A673 (cell line): ENCODE measurements around the gene ADAM10. TPM values are rescaled to one million over a fixed set of nuclear protein-coding genes. Genes with fewer than 3 reads are reported as not detected.

Experiments used
- BruUV-seq: library from RNA; stranded (reverse); fragments of 400-500 nt; replicated peaks from 2 replicates; lab custom pipeline; 2021; lab: Mats Ljungman, UMichigan
- CTCF ChIA-PET: fragments of 300-600 bp; sonication (Branson Sonifier 250); formaldehyde crosslinking; loops from one replicate; lab custom pipeline; 2022; ENCODE audit warnings: antibody characterized with exemption; lab: Charles Lee
- POLR2A ChIA-PET: fragments of 300-600 bp; sonication (Branson Sonifier 250); formaldehyde crosslinking; loops from one replicate; lab custom pipeline; 2022; ENCODE audit warnings: antibody characterized with exemption; ENCODE audit not compliant: low non-redundant PET; lab: Charles Lee
- DNase-seq: peaks from one replicate; pipeline ENCODE4 v3.0.0-alpha.2; 2015; ENCODE audit warnings: low spot score
- H3K27ac ChIP-seq: fragments of 200-600 bp; sonication (generic); 2 replicates; pipeline ENCODE4 v1.5.1; 2016; ENCODE audit warnings: mixed run types, low read depth, mild to moderate bottlenecking, mixed read lengths, antibody characterized with exemption, low read length; ENCODE audit not compliant: poor library complexity, severe bottlenecking
- H3K27me3 ChIP-seq: fragments of 200-600 bp; sonication (generic); replicated peaks from 2 replicates; pipeline ENCODE4 v1.6.1; 2017; ENCODE audit warnings: mixed run types, low read depth, mild to moderate bottlenecking, mixed read lengths, antibody characterized with exemption, low read length; ENCODE audit not compliant: insufficient read depth, poor library complexity
- H3K36me3 ChIP-seq: fragments of 200-600 bp; sonication (generic); 2 replicates; pipeline ENCODE4 v1.6.1; 2016; ENCODE audit warnings: mixed run types, mild to moderate bottlenecking, mixed read lengths, antibody characterized with exemption, low read length; ENCODE audit not compliant: insufficient read depth, poor library complexity, severe bottlenecking
- H3K4me1 ChIP-seq: fragments of 200-600 bp; sonication (generic); 2 replicates; pipeline ENCODE4 v1.6.1; 2017; ENCODE audit warnings: mixed run types, mild to moderate bottlenecking, mixed read lengths, antibody characterized with exemption, low read length; ENCODE audit not compliant: insufficient read depth, poor library complexity, severe bottlenecking
- H3K4me3 ChIP-seq: fragments of 200-600 bp; sonication (generic); 2 replicates; pipeline ENCODE4 v1.5.1; 2016; ENCODE audit warnings: low read depth, mixed run types, mild to moderate bottlenecking, mixed read lengths, low read length; ENCODE audit not compliant: poor library complexity, severe bottlenecking
- H3K9me3 ChIP-seq: fragments of 200-600 bp; sonication (generic); 2 replicates; pipeline ENCODE4 v1.6.1; 2016; ENCODE audit warnings: mixed run types, low read depth, mild to moderate bottlenecking, mixed read lengths, antibody characterized with exemption, low read length; ENCODE audit not compliant: poor library complexity, severe bottlenecking
- EZH2 ChIP-seq: fragments of 200-600 bp; sonication (generic); IDR thresholded peaks from 2 replicates; pipeline ENCODE4 v1.6.1; 2017; ENCODE audit warnings: borderline replicate concordance, low read depth, mild to moderate bottlenecking, mixed read lengths, antibody characterized with exemption, low read length; ENCODE audit not compliant: poor library complexity, severe bottlenecking
- intact Hi-C: fragments of 100-400 bp; cut with micrococcal nuclease; formaldehyde crosslinking; loops from one replicate; pipeline ENCODE4 v1.10.0; 2022; ENCODE audit not compliant: unreplicated experiment
- total RNA-seq: library from RNA; stranded (reverse); gene quantifications from 2 replicates; pipeline ENCODE4 v1.2.3, GENCODE V29; 2021
- TF ChIP-seq, protein P1 (sequence below): fragments of 300-800, 200-600 bp; sonication (generic); conservative IDR thresholded peaks from 2 replicates; pipeline ENCODE4 v1.5.1; 2017; ENCODE audit warnings: low read depth, mild to moderate bottlenecking, antibody characterized with exemption, low read length, moderate library complexity, mixed read lengths

The ADAM10 gene
- total RNA-seq, 1 experiment from 2014 or later = 130 TPM

DNA sequence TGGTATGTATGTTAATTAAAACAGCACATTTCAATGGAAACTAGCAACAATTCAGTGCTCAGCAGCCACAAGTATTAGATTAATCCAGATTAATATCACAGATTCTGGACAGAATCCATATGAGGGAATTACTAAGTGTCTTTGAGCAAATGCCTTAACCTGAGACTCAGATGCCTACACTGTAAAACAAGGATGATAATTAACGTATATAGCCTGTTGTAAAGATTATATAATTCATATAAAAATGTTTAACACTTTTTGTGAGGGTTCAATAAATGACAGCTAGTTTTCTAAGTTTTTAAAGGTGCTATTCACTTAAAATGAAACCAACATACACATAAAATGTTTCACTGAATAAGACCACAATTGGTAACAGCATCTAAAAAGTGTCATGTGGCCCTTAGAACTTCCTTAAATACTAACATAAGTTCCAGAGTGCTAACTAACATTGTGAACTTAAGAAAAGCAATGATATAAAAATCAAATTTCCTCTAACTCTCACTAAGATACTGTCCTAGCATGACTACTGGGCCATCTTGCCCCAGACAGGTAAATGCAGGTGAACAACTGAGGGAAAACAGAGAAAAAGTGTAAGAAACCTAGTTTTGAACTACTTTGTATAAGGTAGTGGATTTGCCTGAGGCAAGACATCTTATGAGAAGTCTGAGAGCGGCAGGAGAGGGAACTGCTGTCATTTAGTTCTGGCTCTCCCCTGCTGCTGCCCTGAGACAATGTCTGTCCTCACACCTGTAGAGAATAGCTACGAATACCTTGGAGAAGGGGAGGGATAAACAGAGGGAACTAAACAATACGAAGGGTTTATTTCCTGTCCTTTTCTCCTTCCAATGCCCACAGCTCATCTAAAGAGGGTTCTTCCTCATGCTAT lies 151.3 kb downstream of the ADAM10 start:
- intact Hi-C loops = no loop called here
- TF ChIP-seq, protein P1, sequence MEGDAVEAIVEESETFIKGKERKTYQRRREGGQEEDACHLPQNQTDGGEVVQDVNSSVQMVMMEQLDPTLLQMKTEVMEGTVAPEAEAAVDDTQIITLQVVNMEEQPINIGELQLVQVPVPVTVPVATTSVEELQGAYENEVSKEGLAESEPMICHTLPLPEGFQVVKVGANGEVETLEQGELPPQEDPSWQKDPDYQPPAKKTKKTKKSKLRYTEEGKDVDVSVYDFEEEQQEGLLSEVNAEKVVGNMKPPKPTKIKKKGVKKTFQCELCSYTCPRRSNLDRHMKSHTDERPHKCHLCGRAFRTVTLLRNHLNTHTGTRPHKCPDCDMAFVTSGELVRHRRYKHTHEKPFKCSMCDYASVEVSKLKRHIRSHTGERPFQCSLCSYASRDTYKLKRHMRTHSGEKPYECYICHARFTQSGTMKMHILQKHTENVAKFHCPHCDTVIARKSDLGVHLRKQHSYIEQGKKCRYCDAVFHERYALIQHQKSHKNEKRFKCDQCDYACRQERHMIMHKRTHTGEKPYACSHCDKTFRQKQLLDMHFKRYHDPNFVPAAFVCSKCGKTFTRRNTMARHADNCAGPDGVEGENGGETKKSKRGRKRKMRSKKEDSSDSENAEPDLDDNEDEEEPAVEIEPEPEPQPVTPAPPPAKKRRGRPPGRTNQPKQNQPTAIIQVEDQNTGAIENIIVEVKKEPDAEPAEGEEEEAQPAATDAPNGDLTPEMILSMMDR = no peak
- TF ChIP-seq EZH2 = no peak

DNA sequence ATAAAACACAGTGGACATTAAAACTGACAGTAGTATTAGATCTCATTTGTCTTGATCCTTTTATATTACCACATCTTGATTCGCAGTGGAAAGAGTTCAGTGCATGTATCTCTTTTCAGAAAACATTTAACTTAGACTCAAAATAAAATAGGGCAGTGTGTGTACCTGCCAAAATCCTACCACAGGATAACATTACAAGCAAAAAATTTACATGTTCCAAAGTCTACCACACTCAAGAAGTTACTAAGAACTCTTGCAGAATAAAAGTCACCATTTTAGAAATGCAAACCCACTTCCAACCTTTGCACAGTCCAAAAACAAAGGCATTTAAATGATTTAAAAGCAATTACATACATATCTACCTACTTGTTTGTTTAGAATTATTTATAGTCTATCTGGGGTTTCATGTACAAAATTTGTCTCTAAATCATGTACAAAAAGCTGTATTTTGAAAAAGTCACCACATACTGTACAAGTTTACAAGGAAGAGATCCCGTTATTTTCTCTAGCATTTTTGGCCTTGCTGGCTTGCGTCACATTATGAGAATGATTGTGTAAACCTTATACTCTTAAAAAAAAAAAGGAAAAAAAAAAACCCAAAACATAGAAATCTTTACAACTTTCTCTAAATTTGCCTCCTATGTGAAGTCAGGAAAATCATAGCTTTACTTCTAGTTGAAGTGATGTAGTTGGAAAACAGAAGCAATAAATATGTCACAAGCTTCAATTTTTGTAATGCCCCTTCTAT lies 153.8 kb downstream of the ADAM10 start:
- intact Hi-C loops = no loop called here
- H3K36me3 ChIP-seq = peaks cover 4% of the 10 kb centered on the region

More for the DNA sequence above, 151.3 kb downstream of the ADAM10 start:
- H3K4me3 ChIP-seq = no peak overlapping the region
- no TSS peak for BruUV-seq
- no peaks in the 10 kb centered on the region for H3K4me1 ChIP-seq
- no peak overlapping the region for H3K27ac ChIP-seq
- H3K27me3 ChIP-seq = no peaks in the 10 kb centered on the region
- POLR2A ChIA-PET = no interaction called here
- CTCF ChIA-PET = no interaction called here
- no peak for DNase-seq
- H3K9me3 ChIP-seq = no peaks in the 10 kb centered on the region
- H3K36me3 ChIP-seq = peaks cover 4% of the 10 kb centered on the region

DNA sequence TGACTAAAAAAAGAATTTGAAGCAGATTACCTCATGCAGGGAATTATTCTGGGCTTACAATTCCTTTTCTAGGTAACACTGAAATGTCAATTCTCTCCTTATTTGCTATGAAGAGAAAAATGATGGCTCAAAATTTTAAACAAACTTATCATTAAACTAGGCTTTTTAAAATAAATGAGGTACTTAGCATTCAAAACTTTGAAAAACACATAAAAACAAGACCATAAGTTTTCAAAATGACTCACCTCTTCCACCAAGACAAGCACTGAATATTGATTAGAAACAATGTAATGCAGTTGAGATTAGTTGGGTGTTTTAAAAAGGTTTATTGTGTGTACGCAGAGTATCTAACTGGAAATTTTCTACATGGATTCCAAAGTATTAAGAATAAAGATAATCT lies 154.6 kb downstream of the ADAM10 start:
- TF ChIP-seq, protein P1 = no peak
- TF ChIP-seq EZH2 = no peak
- H3K4me1 ChIP-seq = no peaks in the 10 kb centered on the region
- peaks cover 4% of the 10 kb centered on the region for H3K36me3 ChIP-seq
- no peak overlapping the region for H3K27ac ChIP-seq
- CTCF ChIA-PET = no interaction called here
- POLR2A ChIA-PET = no interaction called here
- no peaks in the 10 kb centered on the region for H3K27me3 ChIP-seq
- H3K9me3 ChIP-seq = no peaks in the 10 kb centered on the region
- BruUV-seq = no TSS peak
- intact Hi-C loops = no loop called here
- no peak overlapping the region for H3K4me3 ChIP-seq
- no peak for DNase-seq

More for the DNA sequence above, 153.8 kb downstream of the ADAM10 start:
- DNase-seq = no peak
- no peaks in the 10 kb centered on the region for H3K4me1 ChIP-seq
- BruUV-seq = no TSS peak
- no peak overlapping the region for H3K27ac ChIP-seq
- no peaks in the 10 kb centered on the region for H3K9me3 ChIP-seq
- H3K27me3 ChIP-seq = no peaks in the 10 kb centered on the region
- H3K4me3 ChIP-seq = no peak overlapping the region
- ChIA-PET POLR2A (no interaction called here), CTCF (no interaction called here)
- TF ChIP-seq, protein P1 = no peak
- no peak for TF ChIP-seq EZH2
